OCI-LY3 (cell line): Measurements from ENCODE around the gene TEX264.

Experiments
- H2AFZ ChIP-seq: fragments of 200-600, 300-600 bp; shearing (Covaris generic); 2 replicates; pipeline ENCODE4 v1.6.0; 2014; ENCODE audit warnings: antibody characterized with exemption, low read depth, low read length
- H3K27ac ChIP-seq: fragments of 200-600, 300-600 bp; sonication (generic); 2 replicates; pipeline ENCODE4 v1.5.1; 2014; ENCODE audit warnings: mild to moderate bottlenecking, low read length, moderate library complexity, mixed read lengths
- H3K27me3 ChIP-seq: fragments of 200-600, 300-600 bp; sonication (generic); 2 replicates; pipeline ENCODE4 v1.6.1; 2014; ENCODE audit warnings: low read depth, low read length, mixed read lengths
- H3K36me3 ChIP-seq: fragments of 200-600, 300-600 bp; sonication (generic); replicated peaks from 2 replicates; pipeline ENCODE3; 2014; ENCODE audit warnings: low read depth, low read length, mixed read lengths
- H3K4me1 ChIP-seq: fragments of 300-600, 200-600 bp; sonication (generic); 2 replicates; pipeline ENCODE4 v1.6.1; 2014; ENCODE audit warnings: low read length, mixed read lengths
- H3K4me2 ChIP-seq: fragments of 200-600, 300-600 bp; sonication (generic); 2 replicates; pipeline ENCODE4 v1.6.1; 2014; ENCODE audit warnings: low read length, mixed read lengths
- H3K4me3 ChIP-seq: fragments of 300-600, 200-600 bp; sonication (generic); 2 replicates; pipeline ENCODE4 v1.5.1; 2014; ENCODE audit warnings: antibody characterized with exemption, mild to moderate bottlenecking, low read length, moderate library complexity
- H3K79me2 ChIP-seq: fragments of 300-600, 200-600 bp; shearing (Covaris generic); 2 replicates; pipeline ENCODE4 v1.6.1; 2014; ENCODE audit warnings: mild to moderate bottlenecking, low read length, mixed read lengths
- H3K9ac ChIP-seq: fragments of 300-600, 200-600 bp; shearing (Covaris generic); 2 replicates; pipeline ENCODE4 v1.6.0; 2014; ENCODE audit warnings: mild to moderate bottlenecking, low read length, moderate library complexity
- H3K9me3 ChIP-seq: fragments of 200-600, 300-600 bp; shearing (Covaris generic); 2 replicates; pipeline ENCODE4 v1.6.1; 2014; ENCODE audit warnings: low read length, mixed read lengths; ENCODE audit not compliant: insufficient read depth
- H4K20me1 ChIP-seq: fragments of 200-600, 300-600 bp; sonication (generic); 2 replicates; pipeline ENCODE4 v1.6.1; 2016; ENCODE audit warnings: low read length, mixed read lengths; ENCODE audit not compliant: insufficient read depth
- EZH2phosphoT487 ChIP-seq: fragments of 200-600 bp; shearing (Covaris generic); IDR thresholded peaks from 2 replicates; pipeline ENCODE4 v1.6.1; 2018; ENCODE audit warnings: antibody characterized with exemption, mixed run types, low read depth
- TF ChIP-seq, protein P1 (sequence below): fragments of 200-600, 300-600 bp; sonication (generic); IDR thresholded peaks from 2 replicates; pipeline ENCODE4 v1.5.1; 2014; ENCODE audit warnings: antibody characterized with exemption, low read length, low read depth

The TEX264 gene

GRCh38 chr3:51686056-51686455, 15.0 kb downstream of the TEX264 start:
- Histone ChIP-seq H3K4me3 (no peak overlapping the region), H3K36me3 (peaks cover 52% of the 10 kb centered on the region), H3K4me1 (peaks cover 10% of the 10 kb centered on the region), H4K20me1 (peaks cover 9% of the 10 kb centered on the region), H2AFZ (no peak overlapping the region), H3K27ac (no peak overlapping the region), H3K9me3 (no peaks in the 10 kb centered on the region), H3K79me2 (no peaks in the 10 kb centered on the region; the same call in 1 of the 2 replicates), H3K4me2 (no peak overlapping the region), H3K9ac (no peak overlapping the region), H3K27me3 (no peaks in the 10 kb centered on the region)
- TF ChIP-seq EZH2phosphoT487 = no peak
- TF ChIP-seq, protein P1, sequence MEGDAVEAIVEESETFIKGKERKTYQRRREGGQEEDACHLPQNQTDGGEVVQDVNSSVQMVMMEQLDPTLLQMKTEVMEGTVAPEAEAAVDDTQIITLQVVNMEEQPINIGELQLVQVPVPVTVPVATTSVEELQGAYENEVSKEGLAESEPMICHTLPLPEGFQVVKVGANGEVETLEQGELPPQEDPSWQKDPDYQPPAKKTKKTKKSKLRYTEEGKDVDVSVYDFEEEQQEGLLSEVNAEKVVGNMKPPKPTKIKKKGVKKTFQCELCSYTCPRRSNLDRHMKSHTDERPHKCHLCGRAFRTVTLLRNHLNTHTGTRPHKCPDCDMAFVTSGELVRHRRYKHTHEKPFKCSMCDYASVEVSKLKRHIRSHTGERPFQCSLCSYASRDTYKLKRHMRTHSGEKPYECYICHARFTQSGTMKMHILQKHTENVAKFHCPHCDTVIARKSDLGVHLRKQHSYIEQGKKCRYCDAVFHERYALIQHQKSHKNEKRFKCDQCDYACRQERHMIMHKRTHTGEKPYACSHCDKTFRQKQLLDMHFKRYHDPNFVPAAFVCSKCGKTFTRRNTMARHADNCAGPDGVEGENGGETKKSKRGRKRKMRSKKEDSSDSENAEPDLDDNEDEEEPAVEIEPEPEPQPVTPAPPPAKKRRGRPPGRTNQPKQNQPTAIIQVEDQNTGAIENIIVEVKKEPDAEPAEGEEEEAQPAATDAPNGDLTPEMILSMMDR = no peak

GRCh38 chr3:51686512-51687215, 15.6 kb downstream of the TEX264 start:
- H3K36me3 ChIP-seq = peaks cover 52% of the 10 kb centered on the region
- no peak overlapping the region for H3K9ac ChIP-seq
- no peaks in the 10 kb centered on the region for H3K9me3 ChIP-seq
- TF ChIP-seq, protein P1 = no peak
- TF ChIP-seq EZH2phosphoT487 = no peak
- H2AFZ ChIP-seq = no peak overlapping the region
- H3K27ac ChIP-seq = no peak overlapping the region
- peaks cover 8% of the 10 kb centered on the region for H4K20me1 ChIP-seq
- no peaks in the 10 kb centered on the region for H3K27me3 ChIP-seq
- no peaks in the 10 kb centered on the region; the same call in 1 of the 2 replicates for H3K79me2 ChIP-seq
- H3K4me2 ChIP-seq = no peak overlapping the region
- H3K4me3 ChIP-seq = no peak overlapping the region
- H3K4me1 ChIP-seq = peaks cover 10% of the 10 kb centered on the region

GRCh38 chr3:51687431-51688205, 16.6 kb downstream of the TEX264 start:
- Histone ChIP-seq H4K20me1 (peaks cover 6% of the 10 kb centered on the region), H2AFZ (no peak overlapping the region), H3K9ac (no peak overlapping the region), H3K9me3 (no peaks in the 10 kb centered on the region), H3K4me1 (peaks cover 2% of the 10 kb centered on the region; the same call in 1 of the 2 replicates), H3K4me3 (no peak overlapping the region), H3K27ac (no peak overlapping the region), H3K79me2 (no peaks in the 10 kb centered on the region; the same call in 1 of the 2 replicates), H3K4me2 (no peak overlapping the region), H3K27me3 (no peaks in the 10 kb centered on the region), H3K36me3 (peaks cover 53% of the 10 kb centered on the region)
- TF ChIP-seq, protein P1 = no peak
- TF ChIP-seq EZH2phosphoT487 = no peak

DNA sequence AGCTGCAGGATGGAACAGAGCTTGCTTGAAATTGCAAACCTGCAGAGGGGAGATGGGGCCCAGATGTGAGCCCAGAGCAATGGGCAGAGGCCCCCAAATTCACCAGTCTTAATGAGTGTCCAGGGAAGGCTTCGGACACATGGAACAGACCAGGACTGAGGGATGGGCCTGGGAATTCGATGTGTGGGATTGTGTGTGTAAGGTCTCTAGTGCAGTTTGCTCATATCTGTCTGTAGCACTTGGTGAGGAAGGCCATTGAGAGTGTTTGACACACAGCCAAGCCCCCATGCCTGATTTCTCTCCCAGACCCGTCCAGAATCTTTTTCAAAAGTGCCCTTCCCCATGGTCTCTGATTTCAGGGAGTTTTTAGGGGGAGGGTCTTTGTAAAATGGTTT, 17.2 kb downstream of the TEX264 start:
- Histone ChIP-seq H4K20me1 (peaks cover 3% of the 10 kb centered on the region; the same call in 1 of the 2 replicates), H3K27me3 (no peaks in the 10 kb centered on the region), H3K79me2 (no peaks in the 10 kb centered on the region; the same call in 1 of the 2 replicates), H3K4me3 (no peak overlapping the region), H3K36me3 (peaks cover 47% of the 10 kb centered on the region), H3K9ac (no peak overlapping the region), H2AFZ (no peak overlapping the region), H3K4me2 (no peak overlapping the region), H3K27ac (no peak overlapping the region), H3K9me3 (no peaks in the 10 kb centered on the region), H3K4me1 (no peaks in the 10 kb centered on the region)
- TF ChIP-seq, protein P1 = no peak
